Endothelial cell (in vitro differentiated cells): ENCODE results near the gene LRRC57. TPM values are rescaled to one million over a fixed set of nuclear protein-coding genes. Genes with fewer than 3 reads are reported as not detected.

Source experiments
- DNase-seq: peaks from one replicate; pipeline ENCODE4 v3.0.0; 2021; ENCODE audit warnings: low spot score
- H3K27ac Mint-ChIP-seq: one replicate; pipeline ENCODE4 v1.8.0; 2021; ENCODE audit warnings: mixed read lengths, inconsistent platforms; ENCODE audit not compliant: unreplicated experiment
- H3K27me3 Mint-ChIP-seq: one replicate; pipeline ENCODE4 v1.8.0; 2021; ENCODE audit warnings: mild to moderate bottlenecking, moderate library complexity, mixed read lengths, inconsistent platforms; ENCODE audit not compliant: unreplicated experiment
- H3K36me3 Mint-ChIP-seq: one replicate; pipeline ENCODE4 v1.8.0; 2021; ENCODE audit warnings: mild to moderate bottlenecking, low read depth, mixed read lengths, inconsistent platforms; ENCODE audit not compliant: unreplicated experiment
- H3K4me1 Mint-ChIP-seq: one replicate; pipeline ENCODE4 v1.8.0; 2021; ENCODE audit warnings: mild to moderate bottlenecking, mixed read lengths, inconsistent platforms; ENCODE audit not compliant: unreplicated experiment
- H3K4me3 Mint-ChIP-seq: one replicate; pipeline ENCODE4 v1.8.0; 2021; ENCODE audit warnings: mild to moderate bottlenecking, mixed read lengths, inconsistent platforms; ENCODE audit not compliant: unreplicated experiment
- H3K9me3 Mint-ChIP-seq: one replicate; pipeline ENCODE4 v1.8.0; 2021; ENCODE audit warnings: mixed read lengths, inconsistent platforms; ENCODE audit not compliant: unreplicated experiment
- total RNA-seq: library from RNA; stranded (reverse); fragmentation: NEBNext Ultra II Directional; extraction: Animal tissue kit (Norgen Biotek cat#: 25700); gene quantifications from one replicate; pipeline ENCODE4 v1.2.1, GENCODE V29; 2021; ENCODE audit not compliant: unreplicated experiment
- TF ChIP-seq, protein P1 (sequence below): fragments of 200-600 bp; sonication (generic); IDR thresholded peaks from one replicate; pipeline ENCODE4 v1.5.0; 2021; ENCODE audit warnings: antibody characterized with exemption; ENCODE audit not compliant: unreplicated experiment

The LRRC57 gene
- total RNA-seq, 1 donor from 2014 or later = 32.7 TPM

GRCh38 chr15:42582569-42583375 lies 34.2 kb upstream of the LRRC57 start:
- TF ChIP-seq, protein P1, sequence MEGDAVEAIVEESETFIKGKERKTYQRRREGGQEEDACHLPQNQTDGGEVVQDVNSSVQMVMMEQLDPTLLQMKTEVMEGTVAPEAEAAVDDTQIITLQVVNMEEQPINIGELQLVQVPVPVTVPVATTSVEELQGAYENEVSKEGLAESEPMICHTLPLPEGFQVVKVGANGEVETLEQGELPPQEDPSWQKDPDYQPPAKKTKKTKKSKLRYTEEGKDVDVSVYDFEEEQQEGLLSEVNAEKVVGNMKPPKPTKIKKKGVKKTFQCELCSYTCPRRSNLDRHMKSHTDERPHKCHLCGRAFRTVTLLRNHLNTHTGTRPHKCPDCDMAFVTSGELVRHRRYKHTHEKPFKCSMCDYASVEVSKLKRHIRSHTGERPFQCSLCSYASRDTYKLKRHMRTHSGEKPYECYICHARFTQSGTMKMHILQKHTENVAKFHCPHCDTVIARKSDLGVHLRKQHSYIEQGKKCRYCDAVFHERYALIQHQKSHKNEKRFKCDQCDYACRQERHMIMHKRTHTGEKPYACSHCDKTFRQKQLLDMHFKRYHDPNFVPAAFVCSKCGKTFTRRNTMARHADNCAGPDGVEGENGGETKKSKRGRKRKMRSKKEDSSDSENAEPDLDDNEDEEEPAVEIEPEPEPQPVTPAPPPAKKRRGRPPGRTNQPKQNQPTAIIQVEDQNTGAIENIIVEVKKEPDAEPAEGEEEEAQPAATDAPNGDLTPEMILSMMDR = no peak
- DNase-seq = no peak
- H3K4me3 Mint-ChIP-seq = no peak overlapping the region
- H3K27me3 Mint-ChIP-seq = peaks cover 7% of the 10 kb centered on the region
- H3K36me3 Mint-ChIP-seq = no peaks in the 10 kb centered on the region
- no peak overlapping the region for H3K27ac Mint-ChIP-seq
- H3K4me1 Mint-ChIP-seq = peaks cover 25% of the 10 kb centered on the region
- no peaks in the 10 kb centered on the region for H3K9me3 Mint-ChIP-seq

GRCh38 chr15:42581272-42581730 lies 32.7 kb upstream of the LRRC57 start:
- TF ChIP-seq, protein P1 = no peak
- Mint-ChIP-seq H3K4me1 (peaks cover 30% of the 10 kb centered on the region), H3K27ac (no peak overlapping the region), H3K4me3 (peak overlapping the region; percentile 81), H3K9me3 (no peaks in the 10 kb centered on the region), H3K27me3 (peaks cover 9% of the 10 kb centered on the region), H3K36me3 (peaks cover 5% of the 10 kb centered on the region)
- peak; percentile 79 for DNase-seq

- Mint-ChIP-seq H3K36me3 (peaks cover 13% of the 10 kb centered on the region), H3K4me1 (peaks cover 30% of the 10 kb centered on the region), H3K27me3 (peaks cover 10% of the 10 kb centered on the region), H3K4me3 (no peak overlapping the region), H3K9me3 (no peaks in the 10 kb centered on the region), H3K27ac (no peak overlapping the region)
- DNase-seq = no peak
- TF ChIP-seq, protein P1 = no peak
Observed at GRCh38 chr15:42578984-42579537, 30.5 kb upstream of the LRRC57 start.

GRCh38 chr15:42577514-42578031 lies 29.0 kb upstream of the LRRC57 start:
- no peak for DNase-seq
- TF ChIP-seq, protein P1 = no peak
- Mint-ChIP-seq H3K4me1 (peaks cover 26% of the 10 kb centered on the region), H3K4me3 (no peak overlapping the region), H3K36me3 (peaks cover 13% of the 10 kb centered on the region), H3K27me3 (peaks cover 8% of the 10 kb centered on the region), H3K9me3 (no peaks in the 10 kb centered on the region), H3K27ac (no peak overlapping the region)

- H3K9me3 Mint-ChIP-seq = no peaks in the 10 kb centered on the region
- H3K27ac Mint-ChIP-seq = peak overlapping the region; percentile 70
- TF ChIP-seq, protein P1 = no peak
- H3K36me3 Mint-ChIP-seq = peaks cover 13% of the 10 kb centered on the region
- H3K27me3 Mint-ChIP-seq = peaks cover 8% of the 10 kb centered on the region
- H3K4me1 Mint-ChIP-seq = peaks cover 26% of the 10 kb centered on the region
- no peak for DNase-seq
- H3K4me3 Mint-ChIP-seq = peak overlapping the region; percentile 91
Observed at GRCh38 chr15:42576776-42577175, 28.2 kb upstream of the LRRC57 start.
